Breast epithelium (tissue), 4 donors: ENCODE data around the gene WWC2. TPM values are rescaled to one million over a fixed set of nuclear protein-coding genes. Genes with fewer than 3 reads are reported as not detected.

ENCODE experiments used
- DNase-seq, 2 donors: peaks; one replicate each; pipeline ENCODE4 v3.0.0-alpha.2; 2019; ENCODE audit warnings: low spot score in 2 of 2
- H3K27ac ChIP-seq, 2 donors: fragments of 200-600 bp; sonication (generic) in 1 of 2; one replicate each; pipeline ENCODE4 v1.5.1; 2016 to 2019; ENCODE audit warnings: mild to moderate bottlenecking in 1 of 2
- H3K27me3 ChIP-seq, 2 donors: fragments of 200-600 bp; sonication (generic) in 1 of 2; one replicate each; pipeline versions ENCODE4 v1.5.1 to v1.6.0; 2017 to 2019; ENCODE audit warnings: control low read depth in 1 of 2, mild to moderate bottlenecking in 1 of 2
- H3K36me3 ChIP-seq: fragments of 200-600 bp; one replicate; pipeline ENCODE4 v1.5.1; 2019
- H3K4me1 ChIP-seq, 2 donors: fragments of 200-600 bp; sonication (generic); one replicate each; pipeline ENCODE4 v1.5.1; 2016 to 2019; ENCODE audit warnings: control low read depth in 1 of 2
- H3K4me3 ChIP-seq, 3 donors: fragments of 200-600 bp; sonication (generic); 1 replicate in 2 of 3; 2 replicates in 1 of 3; pipeline ENCODE4 v1.5.1; 2016 to 2019; ENCODE audit warnings: mild to moderate bottlenecking in 3 of 3, moderate library complexity in 2 of 3
- H3K9me3 ChIP-seq, 2 donors: fragments of 200-600 bp; sonication (generic) in 1 of 2; one replicate each; pipeline ENCODE4 v1.5.1; 2016 to 2019; ENCODE audit warnings: control low read depth in 1 of 2
- CTCF ChIP-seq, 3 donors: fragments of 450-650 bp; IDR thresholded peaks; one replicate each; pipeline ENCODE4 v1.5.1; 2016 to 2017; ENCODE audit warnings: antibody characterized with exemption in 3 of 3, mild to moderate bottlenecking in 3 of 3, moderate library complexity in 3 of 3
- POLR2A ChIP-seq: fragments of 450-650 bp; IDR thresholded peaks from one replicate; pipeline ENCODE4 v1.6.1; 2016; ENCODE audit warnings: antibody characterized with exemption, mild to moderate bottlenecking, moderate library complexity
- POLR2AphosphoS5 ChIP-seq, 3 donors: sonication (generic); formaldehyde crosslinking; IDR thresholded peaks; one replicate each; pipeline ENCODE4 v1.6.1; 2017; ENCODE audit warnings: antibody characterized with exemption in 3 of 3
- intact Hi-C: fragments of 100-400 bp; cut with DNase I; formaldehyde crosslinking; loops from one replicate; pipeline ENCODE4 v1.15.1; 2023; ENCODE audit warnings: low total_unique reads
- total RNA-seq, 3 donors: library from RNA; depleted of rRNA; stranded (reverse); fragments of >200 nt; gene quantifications; one replicate each; pipeline ENCODE4 v1.1.0, GENCODE V29; 2016

Gene WWC2
- total RNA-seq, 3 donors from 2014 or later, result 37.4 to 40.4 (median 40.3) TPM

- intact Hi-C loops, result no loop called here
- H3K4me1 ChIP-seq, result no peaks in the 10 kb centered on the region
- H3K36me3 ChIP-seq, result no peaks in the 10 kb centered on the region
- no peak overlapping the region for H3K27ac ChIP-seq
- H3K27me3 ChIP-seq, result no peaks in the 10 kb centered on the region
- no peak for DNase-seq
- TF ChIP-seq CTCF (IDR thresholded peaks at IDR 0.05) (no peak), POLR2AphosphoS5 (IDR thresholded peaks at IDR 0.05) (no peak), POLR2A (no peak)
- no peak overlapping the region for H3K4me3 ChIP-seq
- no peaks in the 10 kb centered on the region for H3K9me3 ChIP-seq
Measured at GRCh38 chr4:183355405-183355804, 256.3 kb downstream of the WWC2 start.

DNA sequence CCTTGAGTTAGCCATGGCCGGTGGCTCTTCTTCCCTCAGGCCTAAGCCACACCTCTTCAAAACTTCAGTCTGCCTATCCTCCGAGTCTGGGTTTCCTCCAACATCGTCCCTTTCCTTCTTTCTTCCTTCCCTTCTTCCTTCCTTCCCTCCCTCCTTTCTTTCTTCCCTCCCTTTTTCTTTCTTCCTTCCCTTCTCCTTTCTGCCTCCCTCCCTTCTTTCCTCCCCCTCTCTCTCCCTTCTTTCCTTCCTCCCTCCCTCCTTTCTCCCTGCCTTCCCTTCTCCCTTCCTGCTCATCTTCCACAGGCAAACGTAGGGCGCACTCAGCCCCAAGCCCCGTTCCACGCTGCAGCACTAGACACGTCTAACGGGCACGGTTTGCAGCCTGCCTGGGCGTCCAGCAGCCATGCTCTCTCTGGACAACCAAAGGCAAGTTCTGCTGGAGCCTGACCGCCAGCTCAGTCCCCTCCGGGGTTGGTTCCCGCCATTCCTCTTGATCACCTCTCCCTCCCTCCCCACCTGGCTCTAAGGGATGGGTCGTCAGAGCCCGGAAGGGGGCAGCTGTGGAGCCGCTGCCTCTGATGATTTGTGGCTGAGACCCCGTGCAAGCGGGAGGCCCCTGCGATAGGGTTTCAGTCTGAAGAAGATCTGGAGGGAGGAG lies 257.2 kb downstream of the WWC2 start:
- H3K36me3 ChIP-seq, result no peaks in the 10 kb centered on the region
- TF ChIP-seq POLR2A (no peak), POLR2AphosphoS5 (IDR thresholded peaks at IDR 0.05) (no peak)
- no peak overlapping the region for H3K4me3 ChIP-seq
- intact Hi-C loops, result no loop called here
- no peaks in the 10 kb centered on the region for H3K9me3 ChIP-seq
- H3K4me1 ChIP-seq, result no peaks in the 10 kb centered on the region
- no peak overlapping the region for H3K27ac ChIP-seq
- DNase-seq, result no peak
- no peaks in the 10 kb centered on the region for H3K27me3 ChIP-seq

GRCh38 chr4:183356931-183357675 lies 258.0 kb downstream of the WWC2 start:
- H3K27me3 ChIP-seq, result no peaks in the 10 kb centered on the region
- no peak overlapping the region for H3K27ac ChIP-seq
- no peak overlapping the region for H3K4me3 ChIP-seq
- intact Hi-C loops, result no loop called here
- no peaks in the 10 kb centered on the region for H3K9me3 ChIP-seq
- TF ChIP-seq CTCF (IDR thresholded peaks at IDR 0.05) (no peak), POLR2A (no peak), POLR2AphosphoS5 (IDR thresholded peaks at IDR 0.05) (no peak)
- no peaks in the 10 kb centered on the region for H3K36me3 ChIP-seq
- H3K4me1 ChIP-seq, result no peaks in the 10 kb centered on the region
- DNase-seq, result no peak

DNA sequence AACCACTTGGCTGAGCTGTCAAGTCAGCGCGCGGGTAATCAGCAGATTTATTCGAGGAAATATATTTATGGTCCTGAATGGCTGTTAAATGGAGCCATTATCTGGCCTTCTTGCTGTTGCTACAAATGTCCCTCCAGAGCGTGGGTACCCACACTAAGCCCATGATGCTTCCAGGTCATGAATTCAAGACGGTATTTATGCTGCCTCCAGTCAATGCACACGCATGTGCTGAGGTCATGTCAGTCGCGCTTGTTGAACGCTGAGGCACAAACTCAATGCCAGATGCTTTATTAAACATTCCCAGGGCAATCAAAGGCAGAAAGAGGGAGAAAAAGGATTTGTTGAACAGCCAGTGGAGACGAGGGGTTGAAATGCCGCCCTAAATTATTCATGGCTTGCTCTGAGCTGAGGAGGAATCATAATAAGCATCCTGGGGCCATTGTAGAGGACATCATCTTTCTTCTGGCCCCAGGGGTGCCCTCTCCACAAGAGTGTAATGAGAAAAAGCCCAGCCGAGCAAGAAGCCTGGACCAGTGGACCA lies 259.2 kb downstream of the WWC2 start:
- Histone ChIP-seq H3K27ac (no peak overlapping the region), H3K4me1 (no peaks in the 10 kb centered on the region), H3K9me3 (no peaks in the 10 kb centered on the region), H3K27me3 (no peaks in the 10 kb centered on the region), H3K36me3 (no peaks in the 10 kb centered on the region), H3K4me3 (no peak overlapping the region)
- TF ChIP-seq POLR2AphosphoS5 (IDR thresholded peaks at IDR 0.05) (no peak), POLR2A (no peak), CTCF (IDR thresholded peaks at IDR 0.05) (no peak)
- intact Hi-C loops, result no loop called here
- DNase-seq, result no peak

DNA sequence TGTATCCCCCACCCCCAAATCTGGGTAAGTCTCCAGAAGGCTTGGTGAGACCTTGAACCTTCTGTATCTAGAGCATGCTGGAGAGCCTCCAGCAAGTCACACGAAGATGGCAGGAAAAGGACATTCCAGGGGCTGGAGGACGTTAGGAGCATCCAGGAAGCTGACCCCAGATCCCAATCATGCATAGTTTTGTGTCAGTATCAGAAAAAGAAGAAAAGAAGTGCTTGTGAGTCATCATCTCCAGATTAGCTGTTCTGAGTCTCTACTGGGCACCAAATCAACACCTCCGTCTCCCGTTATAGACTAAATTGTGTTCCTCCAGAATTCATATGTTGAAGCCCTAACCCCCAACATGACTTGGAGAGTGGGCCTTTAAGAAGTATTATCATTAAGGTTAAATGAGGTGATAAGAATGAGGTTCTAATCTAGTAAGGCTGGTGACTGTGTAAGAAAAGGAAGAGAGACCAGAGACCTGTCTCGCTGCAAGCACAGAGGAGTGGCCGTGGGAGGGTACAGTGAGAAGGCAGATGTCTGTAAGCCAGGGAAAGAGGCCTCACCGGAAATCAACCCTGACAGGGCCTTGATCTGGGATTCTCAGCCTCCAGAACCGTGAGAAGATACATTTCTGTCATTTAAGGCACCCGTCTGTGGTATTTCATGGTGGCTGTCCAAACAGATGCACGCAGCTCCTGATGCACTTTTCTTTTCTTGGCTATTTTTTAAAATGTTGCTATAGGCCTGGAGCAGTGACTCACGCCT lies 261.3 kb downstream of the WWC2 start:
- TF ChIP-seq CTCF (IDR thresholded peaks at IDR 0.05), result no peak
- TF ChIP-seq POLR2A, result no peak
- no peak for TF ChIP-seq POLR2AphosphoS5 (IDR thresholded peaks at IDR 0.05)
- Histone ChIP-seq H3K4me1 (no peaks in the 10 kb centered on the region), H3K9me3 (no peaks in the 10 kb centered on the region), H3K36me3 (no peaks in the 10 kb centered on the region), H3K27me3 (no peaks in the 10 kb centered on the region), H3K4me3 (no peak overlapping the region), H3K27ac (no peak overlapping the region)
- DNase-seq, result no peak
- intact Hi-C loops, result no loop called here
